Subcutaneous adipose tissue (tissue), 4 donors: ENCODE measurements around the gene ANKRD24. TPM values are rescaled to one million over a fixed set of nuclear protein-coding genes. Genes with fewer than 3 reads are reported as not detected.

Experiments
- total RNA-seq, 4 donors: library from RNA; depleted of rRNA; stranded (reverse); fragments of >200 nt; gene quantifications; one replicate each; pipeline ENCODE4 v1.1.0, GENCODE V29; 2016
- TF ChIP-seq, protein P1 (sequence below): fragments of 450-650 bp; IDR thresholded peaks from one replicate; pipeline ENCODE4 v1.5.1; 2016; ENCODE audit warnings: low read depth, mild to moderate bottlenecking, control low read depth, antibody characterized with exemption, moderate library complexity

ANKRD24 gene
- total RNA-seq, 4 donors from 2014 or later: 0.68 to 2.9 (median 1.6) TPM

DNA sequence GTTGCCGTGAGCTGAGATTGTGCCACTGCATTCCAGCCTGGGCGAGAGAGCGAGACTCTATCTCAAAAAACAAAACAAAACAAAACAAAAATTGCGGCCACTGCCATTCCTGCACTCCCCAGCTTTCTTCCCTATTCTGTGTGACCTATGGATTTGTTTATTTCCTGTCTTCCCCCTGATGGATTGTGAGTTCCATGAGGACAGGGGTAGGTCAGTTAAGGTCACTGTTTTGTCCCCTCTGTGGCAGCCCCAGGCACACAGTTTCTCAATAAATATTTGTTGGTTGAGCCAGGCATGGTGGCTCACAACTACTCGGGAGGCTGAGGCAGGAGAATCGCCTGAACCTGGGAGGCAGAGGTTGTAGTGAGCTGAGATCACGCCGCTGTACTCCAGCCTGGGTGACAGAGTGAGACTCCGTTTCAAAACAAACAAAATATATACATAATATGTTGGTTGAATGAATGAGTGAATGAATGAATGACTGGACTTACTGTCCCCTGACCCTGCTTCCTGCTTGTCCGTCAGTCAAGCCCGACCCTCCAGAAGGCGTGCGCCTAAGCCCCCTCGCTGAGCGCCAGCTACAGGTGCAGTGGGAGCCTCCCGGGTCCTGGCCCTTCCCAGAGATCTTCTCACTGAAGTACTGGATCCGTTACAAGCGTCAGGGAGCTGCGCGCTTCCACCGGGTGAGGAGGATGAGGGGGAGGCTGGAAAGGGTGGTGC lies 51.8 kb downstream of the ANKRD24 start:
- TF ChIP-seq, protein P1, sequence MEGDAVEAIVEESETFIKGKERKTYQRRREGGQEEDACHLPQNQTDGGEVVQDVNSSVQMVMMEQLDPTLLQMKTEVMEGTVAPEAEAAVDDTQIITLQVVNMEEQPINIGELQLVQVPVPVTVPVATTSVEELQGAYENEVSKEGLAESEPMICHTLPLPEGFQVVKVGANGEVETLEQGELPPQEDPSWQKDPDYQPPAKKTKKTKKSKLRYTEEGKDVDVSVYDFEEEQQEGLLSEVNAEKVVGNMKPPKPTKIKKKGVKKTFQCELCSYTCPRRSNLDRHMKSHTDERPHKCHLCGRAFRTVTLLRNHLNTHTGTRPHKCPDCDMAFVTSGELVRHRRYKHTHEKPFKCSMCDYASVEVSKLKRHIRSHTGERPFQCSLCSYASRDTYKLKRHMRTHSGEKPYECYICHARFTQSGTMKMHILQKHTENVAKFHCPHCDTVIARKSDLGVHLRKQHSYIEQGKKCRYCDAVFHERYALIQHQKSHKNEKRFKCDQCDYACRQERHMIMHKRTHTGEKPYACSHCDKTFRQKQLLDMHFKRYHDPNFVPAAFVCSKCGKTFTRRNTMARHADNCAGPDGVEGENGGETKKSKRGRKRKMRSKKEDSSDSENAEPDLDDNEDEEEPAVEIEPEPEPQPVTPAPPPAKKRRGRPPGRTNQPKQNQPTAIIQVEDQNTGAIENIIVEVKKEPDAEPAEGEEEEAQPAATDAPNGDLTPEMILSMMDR: no peak

DNA sequence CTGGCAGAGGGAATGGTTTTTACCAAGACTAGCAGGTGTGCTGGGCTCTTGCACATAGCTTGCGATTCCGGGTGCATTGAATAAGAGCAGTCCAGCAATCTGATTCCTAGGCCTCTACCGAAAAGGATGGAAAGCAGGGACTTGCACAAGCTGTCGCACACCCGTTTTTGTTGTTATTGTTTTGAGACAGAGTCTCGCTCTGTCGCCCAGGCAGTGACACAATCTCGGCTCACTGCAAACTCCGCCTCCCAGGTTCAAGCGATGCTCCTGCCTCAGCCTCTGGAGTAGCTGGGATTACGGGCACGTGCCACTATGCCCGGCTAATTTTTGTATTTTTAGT lies 52.3 kb downstream of the ANKRD24 start:
- TF ChIP-seq, protein P1: no peak

DNA sequence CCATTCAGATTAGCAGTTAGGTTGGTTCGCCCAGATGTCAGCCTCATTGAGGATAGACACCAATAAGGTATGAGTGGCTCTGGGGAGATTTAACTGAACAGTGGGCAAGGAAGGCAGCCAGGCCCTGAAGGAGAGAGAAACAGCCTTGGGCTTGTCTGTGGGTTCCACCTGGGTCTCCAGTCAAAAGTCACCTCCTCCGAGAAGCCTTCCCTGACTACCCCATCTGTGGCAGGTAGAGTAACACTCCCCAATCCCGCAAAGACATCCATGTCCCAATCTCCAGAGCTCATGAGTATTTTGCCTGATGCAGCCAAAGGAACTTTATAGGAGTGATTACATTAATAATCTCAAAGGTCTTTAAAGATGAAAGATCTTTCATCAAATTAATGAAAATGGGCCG lies 56.3 kb downstream of the ANKRD24 start:
- TF ChIP-seq, protein P1: no peak

DNA sequence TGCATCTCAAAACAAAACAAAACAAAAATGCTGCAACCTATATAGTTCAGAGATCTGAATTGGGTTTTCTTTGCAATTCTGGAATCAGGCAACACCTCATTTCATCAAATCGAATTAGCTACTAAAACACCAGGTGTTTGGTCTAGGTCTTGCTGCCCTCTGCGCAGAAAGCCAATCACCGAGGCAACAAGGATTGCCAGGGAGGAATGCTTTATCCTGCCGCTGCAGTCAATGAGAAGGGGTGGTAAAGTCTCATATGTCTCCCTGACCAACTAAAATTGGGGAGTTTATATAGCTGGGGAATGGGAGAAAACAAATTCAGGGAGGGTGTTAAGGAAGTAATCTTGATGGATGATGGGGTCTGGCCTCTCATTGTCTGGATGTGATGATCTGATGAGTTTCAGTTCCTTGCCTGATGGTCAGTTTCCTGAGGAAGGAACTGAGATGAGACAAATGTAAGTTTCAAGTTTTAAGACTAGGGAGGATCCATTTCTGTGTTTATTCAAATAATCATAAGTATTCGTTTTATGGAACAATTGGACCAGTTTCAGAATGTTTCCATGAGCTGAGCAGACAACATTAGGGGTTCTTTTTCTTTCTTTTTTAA lies 59.4 kb downstream of the ANKRD24 start:
- TF ChIP-seq, protein P1: no peak

DNA sequence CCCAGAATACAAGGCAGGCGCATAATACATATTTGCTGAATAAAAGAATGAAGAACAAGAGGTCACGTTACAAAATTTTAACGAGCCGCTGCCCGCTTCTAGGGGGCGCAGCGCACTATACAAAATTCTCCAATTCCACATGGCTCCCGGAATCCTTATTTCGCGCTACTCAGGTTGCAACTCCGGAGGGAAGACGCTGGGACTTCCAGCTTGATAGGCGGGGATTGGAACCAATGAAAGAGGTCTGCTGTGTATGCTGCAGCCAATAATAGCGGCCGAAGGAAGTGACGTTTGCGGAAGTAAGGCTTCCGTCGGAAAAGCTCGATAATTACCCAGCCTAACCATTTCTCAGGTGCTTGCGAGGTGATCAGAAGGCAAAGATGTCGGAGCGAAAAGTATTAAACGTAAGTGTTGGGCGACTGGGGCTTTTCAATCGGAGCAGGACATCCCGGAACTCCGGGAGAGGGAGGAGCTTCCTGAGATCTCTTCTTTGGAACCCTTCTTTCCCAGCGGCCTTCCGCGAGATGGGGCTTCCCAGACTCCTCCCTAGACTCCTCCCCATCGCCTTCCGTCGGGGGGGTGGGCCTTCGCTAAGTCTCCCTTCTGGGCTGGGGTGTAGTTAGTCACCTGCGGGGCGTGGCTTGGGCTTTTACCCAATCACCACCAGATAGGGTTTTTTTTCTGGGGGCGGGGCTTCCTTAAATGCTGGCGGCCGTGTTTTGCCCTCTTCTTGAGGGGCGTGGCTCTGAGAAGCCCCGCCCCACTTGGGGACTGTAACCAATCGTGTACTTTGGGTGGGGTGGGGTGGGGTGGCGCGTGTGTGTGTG lies 64.5 kb downstream of the ANKRD24 start, which contains the start of gene YJU2:
Gene YJU2, plus strand, starts transcription at position 314 of the 827 bp plus-strand sequence. Its CDS starts 67 bp downstream, at position 381.
- TF ChIP-seq, protein P1: no peak

DNA sequence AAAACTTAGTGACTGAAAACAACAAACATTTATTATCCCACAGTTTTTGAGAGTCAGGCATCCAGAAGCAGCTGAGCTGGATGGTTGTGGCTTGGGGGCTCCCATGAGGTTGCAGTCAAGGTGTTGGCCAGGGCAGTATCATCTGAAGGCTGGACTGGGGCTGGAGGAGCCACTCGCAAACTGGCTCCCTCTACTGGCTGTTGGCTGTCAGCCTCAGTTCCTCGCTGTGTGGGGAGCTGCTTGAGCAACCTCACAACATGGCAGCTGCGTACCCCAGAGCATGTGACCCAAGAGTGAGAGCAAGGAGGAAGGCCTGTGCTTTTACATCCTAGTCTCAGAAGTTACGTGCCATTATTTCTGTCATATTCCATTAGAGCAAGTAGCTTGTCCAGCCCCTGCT lies 74.1 kb downstream of the ANKRD24 start:
- TF ChIP-seq, protein P1: no peak

DNA sequence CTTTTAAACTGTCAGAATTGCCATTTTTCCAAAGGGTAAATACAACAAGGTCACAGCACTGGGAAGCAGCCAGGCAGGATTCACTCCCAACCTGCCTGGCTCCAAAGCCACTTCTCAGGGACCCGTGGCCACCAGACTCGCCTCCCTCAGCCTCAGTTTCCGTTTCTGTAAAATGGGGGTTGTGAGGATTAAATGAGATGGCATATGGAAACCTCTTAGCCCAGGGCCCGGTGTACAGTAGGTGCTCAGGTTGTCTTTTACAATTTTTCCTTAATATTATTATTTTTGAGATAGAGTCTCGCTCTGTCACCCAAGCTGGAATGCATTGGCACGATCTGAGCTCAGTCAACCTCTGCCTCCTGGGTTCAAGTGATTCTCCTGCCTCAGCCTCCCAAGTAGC lies 74.5 kb downstream of the ANKRD24 start:
- TF ChIP-seq, protein P1: no peak
